K562 (cell line): ENCODE results near the gene SH3BP5. TPM values are rescaled to one million over a fixed set of nuclear protein-coding genes. Genes with fewer than 3 reads are reported as not detected.
A peak's percentile ranks its signal among the peaks of the same experiment; 100 is the strongest.

Experiments used
- ATF4 ChIP-seq: fragments of 450-650 bp; formaldehyde crosslinking; IDR thresholded peaks from 2 replicates; pipeline ENCODE4 v1.4.0; 2022; ENCODE audit warnings: mild to moderate bottlenecking, moderate library complexity
- BCLAF1 ChIP-seq, 2 experiments: fragments of 450-650 bp in 1 of 2; IDR thresholded peaks; 2 replicates each; pipeline ENCODE4 v1.6.1; 2011 to 2017; ENCODE audit warnings: low read depth in 2 of 2, antibody characterized with exemption in 1 of 2, borderline replicate concordance in 1 of 2, low read length in 1 of 2, mild to moderate bottlenecking in 1 of 2, mixed read lengths in 1 of 2; ENCODE audit not compliant: control insufficient read depth in 1 of 2
- GATA2 ChIP-seq: sonication (generic); formaldehyde crosslinking; IDR thresholded peaks from 2 replicates; pipeline ENCODE4 v1.4.0; 2020; ENCODE audit warnings: mild to moderate bottlenecking, missing genetic modification reagents
- LEF1 ChIP-seq: fragments of 450-650 bp; IDR thresholded peaks from 2 replicates; pipeline ENCODE4 v1.6.1; 2016; ENCODE audit warnings: mild to moderate bottlenecking
- MGA ChIP-seq: fragments of 450-650 bp; IDR thresholded peaks from 2 replicates; pipeline ENCODE4 v1.6.1; 2016; ENCODE audit warnings: mild to moderate bottlenecking, moderate library complexity
- NONO ChIP-seq, 2 experiments: fragments of 200-400 bp in 1 of 2; fragments of 450-650 bp in 1 of 2; formaldehyde crosslinking in 1 of 2; IDR thresholded peaks; 2 replicates each; pipeline ENCODE4 v1.6.1; 2017; ENCODE audit warnings: low read depth in 2 of 2, mild to moderate bottlenecking in 2 of 2, moderate library complexity in 2 of 2, low read length in 1 of 2
- SIRT6 ChIP-seq: IDR thresholded peaks from one replicate; pipeline ENCODE4 v1.6.1; 2012; ENCODE audit warnings: low read depth, mild to moderate bottlenecking, control low read depth, inconsistent platforms, low read length, moderate library complexity
- SMC3 ChIP-seq: conservative IDR thresholded peaks from 2 replicates; pipeline ENCODE4 v1.6.1; 2011; ENCODE audit warnings: low read depth, low read length, improper control_type of control experiment; ENCODE audit not compliant: insufficient read depth
- SOX6 ChIP-seq: fragments of 450-650 bp; IDR thresholded peaks from 2 replicates; pipeline ENCODE4 v1.6.1; 2014; ENCODE audit warnings: mild to moderate bottlenecking
- ZSCAN29 ChIP-seq: fragments of 450-650 bp; IDR thresholded peaks from 2 replicates; pipeline ENCODE4 v1.6.1; 2017
- polyA plus RNA-seq, 8 experiments: library from polyadenylated mRNA; depleted of rRNA in 4 of 8; stranded (reverse) in 5 of 8; unstranded in 3 of 8; fragments of >200 nt; fragmentation: Nextera tagmentation in 2 of 8; fragmentation: Illumina TruSeq in 1 of 8; extraction: Ambion mirVana in 2 of 8; extraction: Trizol in 1 of 8; gene quantifications; 2 replicates each; pipeline versions ENCODE4 v1.2.1 to v1.2.3, GENCODE V29; 2011 to 2014; ENCODE audit warnings: inconsistent platforms in 1 of 8, missing spikeins in 1 of 8
- total RNA-seq, 7 experiments: library from RNA; depleted of rRNA in 6 of 7; stranded (reverse); fragments of >200 nt in 6 of 7; fragmentation: Illumina TruSeq in 2 of 7; extraction: Trizol in 2 of 7; gene quantifications; 2 replicates each; pipeline versions ENCODE4 v1.2.1 to v1.2.3, GENCODE V29; 2011 to 2021; ENCODE audit warnings: low replicate concordance in 1 of 7

SH3BP5 gene
- total and polyA plus RNA-seq, 9 of the 15 experiments (the other 6 are each of a cell fraction or from before 2014, with no cell fraction given), result 2.9 to 29.0 (median 14.9) TPM

GRCh38 chr3:15310491-15311370 lies 21.7 kb downstream of the SH3BP5 start (continued):
- TF ChIP-seq GATA2 (peak; percentile 81), ZSCAN29 (no peak), SMC3 (no peak), MGA (peak; percentile 96), LEF1 (peak; percentile 87), SIRT6 (no peak), SOX6 (peak; percentile 86), NONO (IDR thresholded peaks at IDR 0.05; ENCODE audit: low read depth in 2 of 2, low read length in 1 of 2) (0 out of 4 replicates have a peak, but pooled peaks of 1 of the 2 experiments have one; percentile 11), BCLAF1 (IDR thresholded peaks at IDR 0.05; ENCODE audit: borderline replicate concordance in 1 of 2, control insufficient read depth in 1 of 2, low read depth in 2 of 2, low read length in 1 of 2) (0 out of 4 replicates have a peak, but pooled peaks of 1 of the 2 experiments have one; percentile 35), ATF4 (CRISPR knock-in tag) (0 out of 2 replicates have a peak, but pooled peaks have one; percentile 10)
